Measurements from ENCODE around the gene MAML3. TPM values are rescaled to one million over a fixed set of nuclear protein-coding genes. Genes with fewer than 3 reads are reported as not detected.

Gene MAML3
- polyA plus RNA-seq, 1 donor (not counting 4 experiments of a cell fraction or from before 2014, with no cell fraction given) = 0.68 TPM

DNA sequence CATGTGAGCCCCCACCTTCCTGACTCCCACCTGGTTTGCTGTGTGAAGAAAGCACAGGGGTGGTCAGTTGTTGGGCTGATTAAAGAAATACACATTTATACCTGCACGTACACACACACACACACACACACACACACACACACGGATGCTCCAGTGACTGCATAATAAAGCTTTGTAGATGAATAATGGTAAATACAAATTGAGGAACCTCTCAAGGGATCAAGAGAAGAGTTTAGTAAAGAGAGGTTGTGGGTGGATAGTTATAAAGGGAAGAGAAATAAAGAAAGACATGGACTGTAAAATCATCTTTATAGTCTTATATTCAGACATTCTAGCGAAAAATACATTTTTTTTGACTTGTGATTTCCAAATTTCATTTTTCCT is 344.2 kb downstream of the MAML3 start:
- DNase-seq (ENCODE audit: low read depth, low spot score) = no peak
- no peak overlapping the region for H3K9ac ChIP-seq (ENCODE audit: control insufficient read depth, extremely low read depth, insufficient read depth, low read length)
- no peaks in the 10 kb centered on the region for H3K9me3 ChIP-seq (ENCODE audit: control insufficient read depth, low read depth, low read length)
- H2AFZ ChIP-seq (ENCODE audit: control insufficient read depth, low read length) = no peak overlapping the region
- no peaks in the 10 kb centered on the region for H3K36me3 ChIP-seq (ENCODE audit: control insufficient read depth in 2 of 2, extremely low read depth in 1 of 2, insufficient read depth in 2 of 2, low read length in 2 of 2)
- FAIRE-seq = no peak
- no peak overlapping the region for H3K4me3 ChIP-seq (ENCODE audit: control insufficient read depth in 2 of 3, extremely low read depth in 1 of 3, insufficient read depth in 2 of 3, low read depth in 1 of 3, low read length in 3 of 3)
- no peak overlapping the region for H3K4me2 ChIP-seq (ENCODE audit: control insufficient read depth, extremely low read depth, insufficient read depth, low read depth, low read length)
- peaks cover 9% of the 10 kb centered on the region for H3K4me1 ChIP-seq (ENCODE audit: control insufficient read depth, extremely low read depth, insufficient read depth, low read length)
- no peaks in the 10 kb centered on the region for H4K20me1 ChIP-seq (ENCODE audit: control insufficient read depth, extremely low read depth, insufficient read depth, low read length)
- dilution Hi-C loops (cut with MboI; ENCODE audit: extremely low pct_ligation_motif_present, low sequenced_read_pairs) = no loop called here
- H3K9me1 ChIP-seq (ENCODE audit: control insufficient read depth, extremely low read depth, insufficient read depth, low read length) = no peaks in the 10 kb centered on the region
- TF ChIP-seq, protein P1, sequence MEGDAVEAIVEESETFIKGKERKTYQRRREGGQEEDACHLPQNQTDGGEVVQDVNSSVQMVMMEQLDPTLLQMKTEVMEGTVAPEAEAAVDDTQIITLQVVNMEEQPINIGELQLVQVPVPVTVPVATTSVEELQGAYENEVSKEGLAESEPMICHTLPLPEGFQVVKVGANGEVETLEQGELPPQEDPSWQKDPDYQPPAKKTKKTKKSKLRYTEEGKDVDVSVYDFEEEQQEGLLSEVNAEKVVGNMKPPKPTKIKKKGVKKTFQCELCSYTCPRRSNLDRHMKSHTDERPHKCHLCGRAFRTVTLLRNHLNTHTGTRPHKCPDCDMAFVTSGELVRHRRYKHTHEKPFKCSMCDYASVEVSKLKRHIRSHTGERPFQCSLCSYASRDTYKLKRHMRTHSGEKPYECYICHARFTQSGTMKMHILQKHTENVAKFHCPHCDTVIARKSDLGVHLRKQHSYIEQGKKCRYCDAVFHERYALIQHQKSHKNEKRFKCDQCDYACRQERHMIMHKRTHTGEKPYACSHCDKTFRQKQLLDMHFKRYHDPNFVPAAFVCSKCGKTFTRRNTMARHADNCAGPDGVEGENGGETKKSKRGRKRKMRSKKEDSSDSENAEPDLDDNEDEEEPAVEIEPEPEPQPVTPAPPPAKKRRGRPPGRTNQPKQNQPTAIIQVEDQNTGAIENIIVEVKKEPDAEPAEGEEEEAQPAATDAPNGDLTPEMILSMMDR (optimal IDR thresholded peaks at IDR 0.05 in 1 of 3, IDR thresholded peaks at IDR 0.05 in 1 of 3, conservative IDR thresholded peaks at IDR 0.05 in 1 of 3; ENCODE audit: extremely low read depth in 1 of 3, insufficient read depth in 2 of 3, low read length in 3 of 3) = no peak
- no peak for TF ChIP-seq EZH2 (IDR thresholded peaks at IDR 0.05; ENCODE audit: low read length)
- H3K27ac ChIP-seq (ENCODE audit: control insufficient read depth, insufficient read depth, low read length) = no peak overlapping the region
- no peaks in the 10 kb centered on the region for H3K27me3 ChIP-seq (ENCODE audit: control insufficient read depth, extremely low read depth, insufficient read depth, low read length)
- H3K79me2 ChIP-seq (ENCODE audit: control insufficient read depth, insufficient read depth, low read length) = no peaks in the 10 kb centered on the region

DNA sequence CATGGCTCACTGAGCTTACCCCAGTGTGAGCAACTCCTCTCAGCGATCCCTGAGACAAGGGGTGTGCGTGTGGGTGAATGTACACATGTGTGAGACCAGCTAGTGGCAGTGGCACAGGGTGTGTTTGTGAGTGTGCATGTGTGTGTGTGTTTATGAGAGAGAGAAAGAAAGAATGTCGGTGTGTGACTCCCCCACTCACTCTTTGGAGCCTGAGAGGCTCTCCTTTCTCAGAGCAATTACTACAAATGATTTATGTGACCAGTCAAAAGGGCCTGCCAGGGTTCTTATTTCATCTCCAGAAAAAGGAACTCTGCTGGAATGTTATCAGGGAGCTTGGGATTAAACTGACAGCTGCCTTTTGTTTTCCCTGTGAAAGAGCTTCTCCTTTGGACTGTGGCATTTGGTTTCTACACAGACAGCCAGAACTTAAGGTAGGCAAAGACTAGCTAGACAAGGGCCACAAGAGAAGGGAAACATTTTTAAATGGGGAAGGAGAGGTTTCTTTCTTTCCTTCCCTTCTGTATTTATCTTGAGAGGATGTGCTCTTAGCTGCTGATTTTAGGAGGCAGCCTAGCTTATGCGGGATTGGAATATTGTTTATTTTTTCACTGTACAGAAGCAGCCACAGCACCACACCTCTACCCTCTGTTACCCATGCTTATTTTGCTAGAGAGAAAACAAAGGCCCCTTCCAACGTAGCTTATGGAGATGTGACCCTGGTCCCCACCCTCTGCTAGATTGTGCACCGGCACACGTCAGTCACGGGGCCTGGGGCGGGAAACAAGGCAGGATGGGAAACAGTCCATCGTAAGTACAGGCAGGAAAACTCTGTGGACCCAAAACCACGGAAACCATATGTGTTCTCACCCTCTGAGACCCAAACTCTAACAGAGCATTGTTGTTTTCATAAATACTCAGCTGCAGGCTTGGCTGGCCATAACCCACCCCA is 344.9 kb downstream of the MAML3 start:
- H2AFZ ChIP-seq (ENCODE audit: control insufficient read depth, low read length) = no peak overlapping the region
- H3K4me2 ChIP-seq (ENCODE audit: control insufficient read depth, extremely low read depth, insufficient read depth, low read depth, low read length) = no peak overlapping the region
- DNase-seq (ENCODE audit: low read depth, low spot score) (no peak), FAIRE-seq (no peak)
- no peaks in the 10 kb centered on the region for H3K36me3 ChIP-seq (ENCODE audit: control insufficient read depth in 2 of 2, extremely low read depth in 1 of 2, insufficient read depth in 2 of 2, low read length in 2 of 2)
- no peaks in the 10 kb centered on the region for H3K27me3 ChIP-seq (ENCODE audit: control insufficient read depth, extremely low read depth, insufficient read depth, low read length)
- H3K9ac ChIP-seq (ENCODE audit: control insufficient read depth, extremely low read depth, insufficient read depth, low read length) = no peak overlapping the region
- H4K20me1 ChIP-seq (ENCODE audit: control insufficient read depth, extremely low read depth, insufficient read depth, low read length) = no peaks in the 10 kb centered on the region
- no peak overlapping the region for H3K27ac ChIP-seq (ENCODE audit: control insufficient read depth, insufficient read depth, low read length)
- H3K9me3 ChIP-seq (ENCODE audit: control insufficient read depth, low read depth, low read length) = no peaks in the 10 kb centered on the region
- no peak for TF ChIP-seq EZH2 (IDR thresholded peaks at IDR 0.05; ENCODE audit: low read length)
- TF ChIP-seq, protein P1 (optimal IDR thresholded peaks at IDR 0.05 in 1 of 3, IDR thresholded peaks at IDR 0.05 in 1 of 3, conservative IDR thresholded peaks at IDR 0.05 in 1 of 3; ENCODE audit: extremely low read depth in 1 of 3, insufficient read depth in 2 of 3, low read length in 3 of 3) = no peak
- peaks cover 2% of the 10 kb centered on the region for H3K4me1 ChIP-seq (ENCODE audit: control insufficient read depth, extremely low read depth, insufficient read depth, low read length)
- no peak overlapping the region for H3K4me3 ChIP-seq (ENCODE audit: control insufficient read depth in 2 of 3, extremely low read depth in 1 of 3, insufficient read depth in 2 of 3, low read depth in 1 of 3, low read length in 3 of 3)
- no peaks in the 10 kb centered on the region for H3K9me1 ChIP-seq (ENCODE audit: control insufficient read depth, extremely low read depth, insufficient read depth, low read length)
- no peaks in the 10 kb centered on the region for H3K79me2 ChIP-seq (ENCODE audit: control insufficient read depth, insufficient read depth, low read length)
- dilution Hi-C loops (cut with MboI; ENCODE audit: extremely low pct_ligation_motif_present, low sequenced_read_pairs) = no loop called here
